DND-41 (cell line): Measurements from ENCODE around the gene OGT.

Experiments
- EZH2 ChIP-seq: IDR thresholded peaks from 3 replicates; pipeline ENCODE4 v1.6.1; 2012; ENCODE audit warnings: borderline replicate concordance, low read depth, mild to moderate bottlenecking, moderate library complexity, low read length, inconsistent platforms; ENCODE audit not compliant: severe bottlenecking
- TF ChIP-seq, protein P1 (sequence below): IDR thresholded peaks from 2 replicates; pipeline ENCODE4 v1.5.1; 2012; ENCODE audit warnings: borderline replicate concordance, low read length, moderate library complexity, mild to moderate bottlenecking; ENCODE audit not compliant: poor library complexity, severe bottlenecking; ENCODE audit errors: extremely low read depth

GRCh38 chrX:71540801-71541200, 7.9 kb downstream of the OGT start:
- TF ChIP-seq, protein P1, sequence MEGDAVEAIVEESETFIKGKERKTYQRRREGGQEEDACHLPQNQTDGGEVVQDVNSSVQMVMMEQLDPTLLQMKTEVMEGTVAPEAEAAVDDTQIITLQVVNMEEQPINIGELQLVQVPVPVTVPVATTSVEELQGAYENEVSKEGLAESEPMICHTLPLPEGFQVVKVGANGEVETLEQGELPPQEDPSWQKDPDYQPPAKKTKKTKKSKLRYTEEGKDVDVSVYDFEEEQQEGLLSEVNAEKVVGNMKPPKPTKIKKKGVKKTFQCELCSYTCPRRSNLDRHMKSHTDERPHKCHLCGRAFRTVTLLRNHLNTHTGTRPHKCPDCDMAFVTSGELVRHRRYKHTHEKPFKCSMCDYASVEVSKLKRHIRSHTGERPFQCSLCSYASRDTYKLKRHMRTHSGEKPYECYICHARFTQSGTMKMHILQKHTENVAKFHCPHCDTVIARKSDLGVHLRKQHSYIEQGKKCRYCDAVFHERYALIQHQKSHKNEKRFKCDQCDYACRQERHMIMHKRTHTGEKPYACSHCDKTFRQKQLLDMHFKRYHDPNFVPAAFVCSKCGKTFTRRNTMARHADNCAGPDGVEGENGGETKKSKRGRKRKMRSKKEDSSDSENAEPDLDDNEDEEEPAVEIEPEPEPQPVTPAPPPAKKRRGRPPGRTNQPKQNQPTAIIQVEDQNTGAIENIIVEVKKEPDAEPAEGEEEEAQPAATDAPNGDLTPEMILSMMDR = no peak
- no peak for TF ChIP-seq EZH2
